ENCODE data around the gene MISP3. TPM values are rescaled to one million over a fixed set of nuclear protein-coding genes. Genes with fewer than 3 reads are reported as not detected.
A peak's percentile ranks its signal among the peaks of the same experiment; 100 is the strongest.

The MISP3 gene
- total and polyA plus RNA-seq, 9 of the 15 experiments (the other 6 are each of a cell fraction or from before 2014, with no cell fraction given), result 0.25 to 5.6 (median 1.6) TPM

GRCh38 chr19:14113762-14114414, 41.3 kb downstream of the MISP3 start (continued):
- no peak; the same call in 1 of the 2 replicates for TF ChIP-seq REST (IDR thresholded peaks at IDR 0.05; ENCODE audit: borderline replicate concordance)
- 0 out of 2 replicates have a peak, but pooled peaks have one; percentile 50 for TF ChIP-seq REST (CRISPR knock-in tag; IDR thresholded peaks at IDR 0.05; ENCODE audit: low read depth)
- TF ChIP-seq CTCF (IDR thresholded peaks at IDR 0.05 in 2 of 3, conservative IDR thresholded peaks at IDR 0.05 in 1 of 3; ENCODE audit: insufficient read depth in 2 of 3, low read depth in 1 of 3, low read length in 3 of 3), result peak; percentile 94 to 97 (median 95)
- peak; percentile 50; the same call in 1 of the 2 replicates for TF ChIP-seq CC2D1A (IDR thresholded peaks at IDR 0.05)
- 0 out of 2 replicates have a peak, but pooled peaks have one; percentile 35 for TF ChIP-seq POLR2G (IDR thresholded peaks at IDR 0.05; ENCODE audit: low read depth, low read length)
- TF ChIP-seq ZBTB17 (CRISPR knock-in tag; IDR thresholded peaks at IDR 0.05), result peak; percentile 57; the same call in 1 of the 2 replicates
- TF ChIP-seq ZNF263 (CRISPR knock-in tag; IDR thresholded peaks at IDR 0.05; ENCODE audit: borderline replicate concordance), result peak; percentile 59; the same call in 1 of the 2 replicates
- 0 out of 2 replicates have a peak, but pooled peaks have one; percentile 49 for TF ChIP-seq ZKSCAN1 (IDR thresholded peaks at IDR 0.05; ENCODE audit: low read depth, low read length)
- TF ChIP-seq KDM1A (IDR thresholded peaks at IDR 0.05), result peak; percentile 87 to 93
- 0 out of 2 replicates have a peak, but pooled peaks have one; percentile 8 for TF ChIP-seq BCL6 (CRISPR knock-in tag; IDR thresholded peaks at IDR 0.05)
- TF ChIP-seq MAZ (CRISPR knock-in tag; conservative IDR thresholded peaks at IDR 0.05 in 1 of 2, IDR thresholded peaks at IDR 0.05 in 1 of 2), result peak; percentile 32 to 55; a peak in 2 of 4 replicates
- peak; percentile 51; the same call in 1 of the 2 replicates for TF ChIP-seq ZNF511 (CRISPR knock-in tag; IDR thresholded peaks at IDR 0.05)
